ENCODE data around the gene ARPC1B. TPM values are rescaled to one million over a fixed set of nuclear protein-coding genes. Genes with fewer than 3 reads are reported as not detected.
A peak's percentile ranks its signal among the peaks of the same experiment; 100 is the strongest.

Gene ARPC1B
- total and polyA plus RNA-seq, 2 donors (not counting 1 experiment from before 2014, with no cell fraction given), result 142 to 563 TPM

DNA sequence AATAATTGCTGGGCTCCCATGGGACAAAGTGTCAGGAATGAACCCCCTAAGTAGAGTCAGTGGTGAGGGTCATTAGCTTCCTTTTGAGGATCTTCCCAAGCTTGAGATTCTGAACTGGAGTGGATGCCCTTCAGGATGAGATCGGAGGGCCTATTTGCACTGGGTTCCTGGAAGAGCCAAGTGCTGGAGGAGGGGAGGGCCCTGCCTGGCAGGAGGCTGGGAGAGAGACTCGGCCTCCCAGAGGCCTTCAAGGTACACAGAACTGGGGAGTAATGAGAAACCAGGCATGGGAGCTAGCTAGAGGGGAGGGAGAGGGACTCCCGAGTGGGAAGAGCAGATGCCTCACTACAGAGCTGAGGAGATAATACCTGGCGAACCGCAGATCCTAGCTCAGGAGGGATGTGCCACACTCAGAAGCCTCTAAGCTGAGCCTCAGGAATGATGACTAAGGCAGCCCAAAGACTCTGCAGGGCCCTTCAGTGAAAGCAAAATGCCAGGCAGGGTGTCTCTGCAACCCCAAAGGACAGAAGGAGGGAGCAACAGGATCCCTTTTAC lies 24.4 kb downstream of the ARPC1B start:
- ATAC-seq (ENCODE audit: low read depth) (no peak), DNase-seq (no peak)
- H3K9me3 Mint-ChIP-seq (ENCODE audit: insufficient read depth), result no peaks in the 10 kb centered on the region
- Histone ChIP-seq H2AFZ (ENCODE audit: insufficient read depth, low read depth, low read length, poor library complexity, severe bottlenecking) (no peak overlapping the region), H3K4me3 (ENCODE audit: control extremely low read depth in 1 of 5, extremely low read depth in 1 of 5, insufficient read depth in 1 of 5, low read depth in 2 of 5, low read length in 4 of 5) (no peak overlapping the region), H3K79me2 (ENCODE audit: control insufficient read depth, insufficient read depth, low read length) (peaks cover 4% of the 10 kb centered on the region), H3K9me3 (ENCODE audit: control extremely low read depth in 1 of 3, control insufficient read depth in 2 of 3, insufficient read depth in 1 of 3, low read length in 2 of 3) (no peaks in the 10 kb centered on the region), H3K36me3 (replicated peaks in 1 of 2; ENCODE audit: control extremely low read depth in 1 of 2, control insufficient read depth in 1 of 2, extremely low read depth in 1 of 2, insufficient read depth in 2 of 2, low read length in 1 of 2) (peaks cover 7 to 70% of the 10 kb centered on the region in 2 experiments), H3K27ac (ENCODE audit: low read length in 2 of 2) (peak overlapping the region in 1 of 2 donors; percentile 37), H3K4me2 (replicated peaks; ENCODE audit: low read depth, low read length, poor library complexity, severe bottlenecking) (no peak overlapping the region), H3K9ac (ENCODE audit: low read length) (no peak overlapping the region), H3K27me3 (replicated peaks in 1 of 4; ENCODE audit: control extremely low read depth in 1 of 4, control insufficient read depth in 3 of 4, insufficient read depth in 4 of 4, low read length in 3 of 4) (no peaks in the 10 kb centered on the region), H4K20me1 (ENCODE audit: control insufficient read depth, insufficient read depth, low read length, poor library complexity, severe bottlenecking) (peaks cover 69% of the 10 kb centered on the region), H3K4me1 (ENCODE audit: control insufficient read depth in 2 of 2, insufficient read depth in 2 of 2, low read length in 2 of 2) (peaks cover 0 to under 1% of the 10 kb centered on the region in 2 donors)
- 87% methylated on average over 5 of the region's 5 CpGs for WGBS (ENCODE audit: insufficient coverage)
- peaks cover 6% of the 10 kb centered on the region for H3K4me1 Mint-ChIP-seq
- TF ChIP-seq, protein P1, sequence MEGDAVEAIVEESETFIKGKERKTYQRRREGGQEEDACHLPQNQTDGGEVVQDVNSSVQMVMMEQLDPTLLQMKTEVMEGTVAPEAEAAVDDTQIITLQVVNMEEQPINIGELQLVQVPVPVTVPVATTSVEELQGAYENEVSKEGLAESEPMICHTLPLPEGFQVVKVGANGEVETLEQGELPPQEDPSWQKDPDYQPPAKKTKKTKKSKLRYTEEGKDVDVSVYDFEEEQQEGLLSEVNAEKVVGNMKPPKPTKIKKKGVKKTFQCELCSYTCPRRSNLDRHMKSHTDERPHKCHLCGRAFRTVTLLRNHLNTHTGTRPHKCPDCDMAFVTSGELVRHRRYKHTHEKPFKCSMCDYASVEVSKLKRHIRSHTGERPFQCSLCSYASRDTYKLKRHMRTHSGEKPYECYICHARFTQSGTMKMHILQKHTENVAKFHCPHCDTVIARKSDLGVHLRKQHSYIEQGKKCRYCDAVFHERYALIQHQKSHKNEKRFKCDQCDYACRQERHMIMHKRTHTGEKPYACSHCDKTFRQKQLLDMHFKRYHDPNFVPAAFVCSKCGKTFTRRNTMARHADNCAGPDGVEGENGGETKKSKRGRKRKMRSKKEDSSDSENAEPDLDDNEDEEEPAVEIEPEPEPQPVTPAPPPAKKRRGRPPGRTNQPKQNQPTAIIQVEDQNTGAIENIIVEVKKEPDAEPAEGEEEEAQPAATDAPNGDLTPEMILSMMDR (IDR thresholded peaks at IDR 0.05), result no peak
- TF ChIP-seq EZH2 (IDR thresholded peaks at IDR 0.05; ENCODE audit: borderline replicate concordance, insufficient read depth, low read depth, low read length, poor library complexity, severe bottlenecking), result no peak
- intact Hi-C loops (cut with micrococcal nuclease), result no loop called here
- no peak overlapping the region for H3K4me3 Mint-ChIP-seq
- POLR2A ChIA-PET, result interaction anchor here (1.3 kb wide), 1 partner anchor 10 kb away, joined by 4 read pairs; the partner anchor contains the start of genes BUD31 and PDAP1
- peak overlapping the region; percentile 70 for H3K27ac Mint-ChIP-seq
- CTCF ChIA-PET, result interaction anchor here (1.3 kb wide), 1 partner anchor 8 kb away, joined by 3 read pairs; no protein-coding TSS in a partner anchor
- no peaks in the 10 kb centered on the region for H3K27me3 Mint-ChIP-seq

DNA sequence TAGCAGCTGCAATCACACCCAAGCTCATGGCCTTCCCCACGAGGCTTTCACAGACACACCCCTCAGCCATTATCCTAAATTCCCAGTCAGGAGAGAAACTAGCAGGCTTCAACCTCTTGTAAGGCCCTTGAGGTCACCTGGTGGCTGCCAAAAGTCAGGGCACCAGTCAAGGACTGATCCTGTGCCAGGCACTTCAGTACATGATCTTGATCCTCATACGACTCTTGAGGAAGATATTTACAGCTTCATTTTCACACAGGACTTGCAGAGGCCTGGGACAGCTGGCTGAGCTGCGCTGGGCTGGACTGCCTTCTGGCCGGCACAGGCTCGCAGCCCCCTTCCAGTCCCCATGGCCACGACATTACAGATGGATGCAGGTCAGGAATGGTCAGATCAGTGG lies 25.1 kb downstream of the ARPC1B start:
- no peaks in the 10 kb centered on the region for H3K27me3 ChIP-seq (replicated peaks in 1 of 4; ENCODE audit: control extremely low read depth in 1 of 4, control insufficient read depth in 3 of 4, insufficient read depth in 4 of 4, low read length in 3 of 4)
- no peak overlapping the region for H3K9ac ChIP-seq (ENCODE audit: low read length)
- no peaks in the 10 kb centered on the region for H3K9me3 ChIP-seq (ENCODE audit: control extremely low read depth in 1 of 3, control insufficient read depth in 2 of 3, insufficient read depth in 1 of 3, low read length in 2 of 3)
- H3K79me2 ChIP-seq (ENCODE audit: control insufficient read depth, insufficient read depth, low read length), result peaks cover 10% of the 10 kb centered on the region
- DNase-seq (no peak), ATAC-seq (ENCODE audit: low read depth) (no peak)
- Mint-ChIP-seq H3K4me1 (peaks cover 8% of the 10 kb centered on the region), H3K27me3 (no peaks in the 10 kb centered on the region), H3K9me3 (ENCODE audit: insufficient read depth) (no peaks in the 10 kb centered on the region), H3K4me3 (no peak overlapping the region), H3K27ac (no peak overlapping the region)
- H3K4me3 ChIP-seq (ENCODE audit: control extremely low read depth in 1 of 5, extremely low read depth in 1 of 5, insufficient read depth in 1 of 5, low read depth in 2 of 5, low read length in 4 of 5), result no peak overlapping the region
- peaks cover 69% of the 10 kb centered on the region for H4K20me1 ChIP-seq (ENCODE audit: control insufficient read depth, insufficient read depth, low read length, poor library complexity, severe bottlenecking)
- H3K4me2 ChIP-seq (replicated peaks; ENCODE audit: low read depth, low read length, poor library complexity, severe bottlenecking), result no peak overlapping the region
- ChIA-PET CTCF (interaction anchor here (1.3 kb wide), 1 partner anchor 8 kb away, joined by 3 read pairs; no protein-coding TSS in a partner anchor), POLR2A (interaction anchor here (1.3 kb wide), 1 partner anchor 9 kb away, joined by 4 read pairs; the partner anchor contains the start of genes BUD31 and PDAP1)
- intact Hi-C loops (cut with micrococcal nuclease), result no loop called here
- no peak overlapping the region for H3K27ac ChIP-seq (ENCODE audit: low read length in 2 of 2)
- H3K36me3 ChIP-seq (replicated peaks in 1 of 2; ENCODE audit: control extremely low read depth in 1 of 2, control insufficient read depth in 1 of 2, extremely low read depth in 1 of 2, insufficient read depth in 2 of 2, low read length in 1 of 2), result peaks cover 7 to 70% of the 10 kb centered on the region in 2 experiments
- TF ChIP-seq EZH2 (IDR thresholded peaks at IDR 0.05; ENCODE audit: borderline replicate concordance, insufficient read depth, low read depth, low read length, poor library complexity, severe bottlenecking), result no peak
- TF ChIP-seq, protein P1 (IDR thresholded peaks at IDR 0.05), result no peak
- 79% methylated on average over 5 of the region's 6 CpGs for WGBS (ENCODE audit: insufficient coverage)
- H2AFZ ChIP-seq (ENCODE audit: insufficient read depth, low read depth, low read length, poor library complexity, severe bottlenecking), result no peak overlapping the region
- no peaks in the 10 kb centered on the region for H3K4me1 ChIP-seq (ENCODE audit: control insufficient read depth in 2 of 2, insufficient read depth in 2 of 2, low read length in 2 of 2)

Data from B cell (primary cell).